ENCODE data around the gene ZNF780B.

ZNF780B gene

DNA sequence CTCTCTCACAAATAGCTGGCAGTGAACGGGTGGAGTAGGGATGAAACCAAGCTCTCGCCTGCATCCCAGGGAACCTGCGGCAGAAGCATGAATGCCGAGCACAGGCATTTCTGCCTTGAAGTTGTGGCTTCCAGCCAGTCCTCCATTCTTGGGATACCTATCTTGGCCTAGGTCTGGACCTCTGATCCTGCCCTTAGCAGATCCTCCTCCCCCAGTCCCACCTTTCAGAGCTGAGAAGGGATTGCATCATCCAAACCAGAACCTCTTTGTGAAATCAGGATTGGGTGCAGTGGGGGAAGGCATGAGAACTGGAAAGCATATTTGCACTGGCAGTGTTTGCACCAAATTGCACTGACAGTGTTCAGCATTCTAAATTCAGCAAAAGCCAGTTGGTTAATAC, 28.9 kb upstream of the ZNF780B start:
- no peaks in the 10 kb centered on the region for H3K27me3 ChIP-seq (ENCODE audit: control insufficient read depth in 1 of 2, insufficient read depth in 2 of 2, low read length in 2 of 2)
- no peaks in the 10 kb centered on the region for H3K9me3 ChIP-seq (ENCODE audit: control insufficient read depth in 2 of 2, low read length in 2 of 2)
- peaks cover 25 to 30% of the 10 kb centered on the region in 2 donors for H3K36me3 ChIP-seq (ENCODE audit: control insufficient read depth in 2 of 2, insufficient read depth in 2 of 2, low read length in 2 of 2)
- H3K4me3 ChIP-seq (ENCODE audit: low read length in 2 of 2), result no peak overlapping the region
- no peaks in the 10 kb centered on the region for H3K4me1 ChIP-seq (ENCODE audit: control insufficient read depth, insufficient read depth, low read length)
- H3K27ac ChIP-seq (ENCODE audit: low read length), result no peak overlapping the region
- H3K9ac ChIP-seq (ENCODE audit: low read length in 2 of 2), result no peak overlapping the region

DNA sequence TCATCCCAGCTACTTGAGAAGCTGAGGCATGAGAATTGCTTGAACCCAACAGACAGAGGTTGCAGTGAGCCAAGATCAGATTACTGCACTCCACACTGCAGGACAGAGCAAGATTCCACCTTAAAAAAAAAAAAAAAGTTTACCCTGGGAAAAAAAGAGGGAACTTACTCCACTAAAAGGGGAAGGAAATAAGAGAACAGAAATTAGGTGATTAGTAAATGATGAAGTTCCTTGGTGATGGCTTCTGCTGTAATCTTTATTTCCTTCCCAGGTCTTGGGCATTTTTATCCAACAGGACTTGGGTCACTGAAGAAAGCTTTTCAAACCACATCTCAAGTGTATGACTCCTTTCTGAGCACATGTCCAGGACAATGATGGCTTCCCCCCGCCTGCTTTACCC, 25.4 kb upstream of the ZNF780B start:
- peaks cover 0 to 3% of the 10 kb centered on the region in 2 donors for H3K9me3 ChIP-seq (ENCODE audit: control insufficient read depth in 2 of 2, low read length in 2 of 2)
- H3K9ac ChIP-seq (ENCODE audit: low read length in 2 of 2), result no peak overlapping the region
- H3K4me1 ChIP-seq (ENCODE audit: control insufficient read depth, insufficient read depth, low read length), result no peaks in the 10 kb centered on the region
- peaks cover 35 to 47% of the 10 kb centered on the region in 2 donors for H3K36me3 ChIP-seq (ENCODE audit: control insufficient read depth in 2 of 2, insufficient read depth in 2 of 2, low read length in 2 of 2)
- H3K4me3 ChIP-seq (ENCODE audit: low read length in 2 of 2), result no peak overlapping the region
- H3K27ac ChIP-seq (ENCODE audit: low read length), result no peak overlapping the region
- H3K27me3 ChIP-seq (ENCODE audit: control insufficient read depth in 1 of 2, insufficient read depth in 2 of 2, low read length in 2 of 2), result no peaks in the 10 kb centered on the region

DNA sequence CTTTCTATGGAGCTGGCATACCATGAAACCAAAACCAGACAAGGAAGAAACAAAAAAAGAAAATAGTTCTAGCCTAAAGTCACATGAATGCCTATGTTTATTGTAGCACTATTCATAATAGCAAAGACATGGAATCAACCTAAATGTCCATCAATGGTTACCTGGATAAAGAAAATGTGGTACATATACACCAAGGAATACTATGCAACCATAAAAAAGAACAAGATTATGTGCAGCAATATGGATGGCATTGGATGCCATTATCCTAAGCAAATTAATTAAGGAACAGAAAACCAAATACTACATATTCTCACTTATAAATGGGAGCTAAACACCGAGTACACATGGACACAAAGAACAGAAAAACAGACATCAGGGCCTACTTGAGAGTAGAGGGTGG, 24.3 kb upstream of the ZNF780B start:
- H3K27ac ChIP-seq (ENCODE audit: low read length), result no peak overlapping the region
- no peaks in the 10 kb centered on the region for H3K27me3 ChIP-seq (ENCODE audit: control insufficient read depth in 1 of 2, insufficient read depth in 2 of 2, low read length in 2 of 2)
- H3K9ac ChIP-seq (ENCODE audit: low read length in 2 of 2), result no peak overlapping the region
- no peaks in the 10 kb centered on the region for H3K4me1 ChIP-seq (ENCODE audit: control insufficient read depth, insufficient read depth, low read length)
- no peak overlapping the region for H3K4me3 ChIP-seq (ENCODE audit: low read length in 2 of 2)
- peaks cover 43 to 58% of the 10 kb centered on the region in 2 donors for H3K36me3 ChIP-seq (ENCODE audit: control insufficient read depth in 2 of 2, insufficient read depth in 2 of 2, low read length in 2 of 2)
- peaks cover 0 to 3% of the 10 kb centered on the region in 2 donors for H3K9me3 ChIP-seq (ENCODE audit: control insufficient read depth in 2 of 2, low read length in 2 of 2)

DNA sequence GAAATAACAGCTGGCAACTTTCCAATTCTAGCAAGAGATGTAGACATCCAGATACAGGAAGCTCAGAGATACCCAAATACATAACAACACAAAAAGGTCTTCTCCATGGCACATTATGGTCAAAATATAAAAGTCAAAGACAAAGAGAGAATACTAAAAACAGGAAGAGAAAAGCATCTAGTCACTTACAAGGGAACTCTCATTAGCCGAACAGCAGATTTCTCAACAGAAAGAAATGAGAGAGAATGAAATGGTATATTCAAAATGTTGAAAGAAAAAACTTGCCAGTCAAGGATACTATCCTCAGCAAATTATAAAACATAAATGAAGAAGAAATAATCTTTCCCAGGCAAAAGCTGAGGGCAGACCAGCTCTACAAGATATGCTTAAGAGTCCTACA, 22.3 kb upstream of the ZNF780B start:
- Histone ChIP-seq H3K4me1 (ENCODE audit: control insufficient read depth, insufficient read depth, low read length) (no peaks in the 10 kb centered on the region), H3K9ac (ENCODE audit: low read length in 2 of 2) (no peak overlapping the region), H3K9me3 (ENCODE audit: control insufficient read depth in 2 of 2, low read length in 2 of 2) (peaks cover 6 to 13% of the 10 kb centered on the region in 2 donors), H3K27ac (ENCODE audit: low read length) (no peak overlapping the region), H3K36me3 (ENCODE audit: control insufficient read depth in 2 of 2, insufficient read depth in 2 of 2, low read length in 2 of 2) (peaks cover 51 to 69% of the 10 kb centered on the region in 2 donors), H3K27me3 (ENCODE audit: control insufficient read depth in 1 of 2, insufficient read depth in 2 of 2, low read length in 2 of 2) (no peaks in the 10 kb centered on the region), H3K4me3 (ENCODE audit: low read length in 2 of 2) (no peak overlapping the region)

DNA sequence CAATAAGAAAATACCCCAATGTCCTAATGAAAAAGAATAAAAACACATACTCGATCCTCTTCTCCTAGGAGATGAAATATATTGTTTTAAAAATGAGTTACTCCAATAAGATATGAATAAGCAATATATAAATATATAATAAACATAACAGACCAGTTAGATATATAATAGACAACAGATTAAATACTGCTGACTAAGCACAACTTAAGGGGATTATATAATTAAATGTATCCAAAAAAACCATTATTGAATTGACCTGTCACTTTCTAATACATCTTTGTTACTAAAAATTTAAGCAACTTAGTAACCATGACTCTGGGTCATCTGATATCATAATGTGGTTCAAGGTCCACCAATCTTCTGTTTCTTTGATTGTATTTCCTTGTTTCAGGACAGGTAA, 14.0 kb upstream of the ZNF780B start:
- no peak overlapping the region for H3K9ac ChIP-seq (ENCODE audit: low read length in 2 of 2)
- H3K4me1 ChIP-seq (ENCODE audit: control insufficient read depth, insufficient read depth, low read length), result no peaks in the 10 kb centered on the region
- peaks cover 6 to 12% of the 10 kb centered on the region in 2 donors for H3K9me3 ChIP-seq (ENCODE audit: control insufficient read depth in 2 of 2, low read length in 2 of 2)
- H3K36me3 ChIP-seq (ENCODE audit: control insufficient read depth in 2 of 2, insufficient read depth in 2 of 2, low read length in 2 of 2), result peaks cover 12% of the 10 kb centered on the region in 2 donors
- no peak overlapping the region for H3K4me3 ChIP-seq (ENCODE audit: low read length in 2 of 2)
- no peak overlapping the region for H3K27ac ChIP-seq (ENCODE audit: low read length)
- H3K27me3 ChIP-seq (ENCODE audit: control insufficient read depth in 1 of 2, insufficient read depth in 2 of 2, low read length in 2 of 2), result no peaks in the 10 kb centered on the region

DNA sequence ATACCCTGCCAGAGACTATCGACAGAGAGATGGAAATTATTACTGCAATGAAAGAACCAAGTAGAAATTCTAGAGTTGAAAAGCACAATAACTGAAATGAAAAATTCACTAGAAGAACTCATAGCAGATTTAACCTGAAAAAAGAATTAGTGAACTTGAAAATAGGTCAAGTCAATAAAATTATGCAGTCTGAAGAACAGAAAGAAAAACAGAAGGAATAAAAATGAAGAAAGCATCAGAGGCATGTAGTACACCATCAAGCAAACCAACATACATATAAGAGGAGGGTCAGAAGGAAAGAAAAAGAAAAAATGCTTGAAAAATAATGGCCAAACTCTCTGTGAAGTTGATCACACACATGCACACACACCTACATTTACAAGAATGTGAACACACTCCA, 3.6 kb upstream of the ZNF780B start:
- H3K9ac ChIP-seq (ENCODE audit: low read length in 2 of 2), result no peak overlapping the region
- H3K27ac ChIP-seq (ENCODE audit: low read length), result no peak overlapping the region
- no peaks in the 10 kb centered on the region for H3K27me3 ChIP-seq (ENCODE audit: control insufficient read depth in 1 of 2, insufficient read depth in 2 of 2, low read length in 2 of 2)
- H3K36me3 ChIP-seq (ENCODE audit: control insufficient read depth in 2 of 2, insufficient read depth in 2 of 2, low read length in 2 of 2), result no peaks in the 10 kb centered on the region
- no peak overlapping the region for H3K4me3 ChIP-seq (ENCODE audit: low read length in 2 of 2)
- no peaks in the 10 kb centered on the region for H3K4me1 ChIP-seq (ENCODE audit: control insufficient read depth, insufficient read depth, low read length)
- H3K9me3 ChIP-seq (ENCODE audit: control insufficient read depth in 2 of 2, low read length in 2 of 2), result peaks cover 3 to 6% of the 10 kb centered on the region in 2 donors

DNA sequence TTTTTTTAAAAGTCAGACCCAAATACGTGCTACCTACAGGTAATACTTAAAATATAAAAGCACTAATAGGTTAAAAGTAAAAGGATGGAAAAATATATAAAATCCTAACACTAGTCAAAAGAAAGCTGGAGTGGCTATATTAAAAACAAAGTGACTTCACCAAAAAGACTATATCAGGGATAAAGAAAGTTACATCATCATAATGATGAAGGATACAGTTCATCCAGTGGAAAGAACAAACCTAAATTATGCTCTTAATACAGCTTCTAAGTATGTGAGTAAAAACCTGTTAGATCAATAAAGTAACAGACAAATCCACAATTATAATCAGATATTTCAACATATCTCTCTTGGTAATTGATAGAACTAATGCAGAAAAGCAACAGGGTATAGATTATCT, 1.1 kb upstream of the ZNF780B start:
- Histone ChIP-seq H3K4me1 (ENCODE audit: control insufficient read depth, insufficient read depth, low read length) (no peaks in the 10 kb centered on the region), H3K9ac (ENCODE audit: low read length in 2 of 2) (no peak overlapping the region), H3K27ac (ENCODE audit: low read length) (no peak overlapping the region), H3K9me3 (ENCODE audit: control insufficient read depth in 2 of 2, low read length in 2 of 2) (peaks cover 3 to 6% of the 10 kb centered on the region in 2 donors), H3K36me3 (ENCODE audit: control insufficient read depth in 2 of 2, insufficient read depth in 2 of 2, low read length in 2 of 2) (no peaks in the 10 kb centered on the region), H3K4me3 (ENCODE audit: low read length in 2 of 2) (no peak overlapping the region), H3K27me3 (ENCODE audit: control insufficient read depth in 1 of 2, insufficient read depth in 2 of 2, low read length in 2 of 2) (no peaks in the 10 kb centered on the region)

DNA sequence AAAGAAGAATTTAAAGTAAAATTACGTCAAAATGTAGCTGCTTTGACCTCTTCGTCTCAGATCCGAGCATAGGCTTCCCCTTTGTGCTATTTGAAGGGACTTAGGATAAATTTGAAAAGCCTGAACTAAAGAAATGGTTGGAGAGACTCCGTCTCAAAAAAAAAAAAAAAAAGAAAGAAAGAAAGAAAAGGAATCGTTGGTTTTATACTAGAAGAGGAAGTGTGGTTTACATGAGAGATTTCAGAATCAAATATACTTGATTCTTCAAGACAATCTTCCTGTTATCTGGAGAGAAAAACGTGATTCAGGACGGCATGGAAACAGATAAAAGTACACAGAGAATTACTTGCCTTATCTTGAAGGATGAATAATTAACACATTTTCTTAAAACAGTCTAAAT, 474 bp upstream of the ZNF780B start:
- Histone ChIP-seq H3K27ac (ENCODE audit: low read length) (peak overlapping the region; percentile 19), H3K27me3 (ENCODE audit: control insufficient read depth in 1 of 2, insufficient read depth in 2 of 2, low read length in 2 of 2) (no peaks in the 10 kb centered on the region), H3K4me1 (ENCODE audit: control insufficient read depth, insufficient read depth, low read length) (no peaks in the 10 kb centered on the region), H3K9ac (ENCODE audit: low read length in 2 of 2) (peak overlapping the region; percentile 77 to 85), H3K4me3 (ENCODE audit: low read length in 2 of 2) (peak overlapping the region; percentile 85 to 88), H3K36me3 (ENCODE audit: control insufficient read depth in 2 of 2, insufficient read depth in 2 of 2, low read length in 2 of 2) (no peaks in the 10 kb centered on the region), H3K9me3 (ENCODE audit: control insufficient read depth in 2 of 2, low read length in 2 of 2) (peaks cover 3 to 6% of the 10 kb centered on the region in 2 donors)

DNA sequence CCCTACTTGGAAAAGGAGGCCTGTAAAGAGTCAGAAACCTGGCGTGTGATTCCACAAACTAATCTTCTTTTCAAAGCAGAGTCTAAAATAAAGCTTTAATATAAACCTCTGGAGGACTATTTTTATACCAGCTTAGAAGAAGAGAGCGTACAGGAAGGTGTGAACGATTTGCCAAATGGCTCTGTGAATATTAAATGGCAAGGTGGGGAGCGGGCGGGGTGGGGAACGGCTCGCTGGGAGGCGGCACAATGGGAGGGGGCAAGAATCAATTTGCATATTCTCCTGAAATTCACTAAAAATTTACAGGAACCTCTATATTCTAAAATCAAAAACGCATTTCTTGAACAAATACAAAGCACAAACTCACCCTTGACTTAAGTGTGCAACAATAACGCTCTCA, 982 bp downstream of the ZNF780B start:
- no peaks in the 10 kb centered on the region for H3K4me1 ChIP-seq (ENCODE audit: control insufficient read depth, insufficient read depth, low read length)
- H3K9ac ChIP-seq (ENCODE audit: low read length in 2 of 2), result peak overlapping the region; percentile 77 to 85
- H3K36me3 ChIP-seq (ENCODE audit: control insufficient read depth in 2 of 2, insufficient read depth in 2 of 2, low read length in 2 of 2), result peaks cover 0 to 3% of the 10 kb centered on the region in 2 donors
- peak overlapping the region; percentile 85 to 88 for H3K4me3 ChIP-seq (ENCODE audit: low read length in 2 of 2)
- peaks cover 3 to 6% of the 10 kb centered on the region in 2 donors for H3K9me3 ChIP-seq (ENCODE audit: control insufficient read depth in 2 of 2, low read length in 2 of 2)
- H3K27me3 ChIP-seq (ENCODE audit: control insufficient read depth in 1 of 2, insufficient read depth in 2 of 2, low read length in 2 of 2), result no peaks in the 10 kb centered on the region
- no peak overlapping the region for H3K27ac ChIP-seq (ENCODE audit: low read length)

DNA sequence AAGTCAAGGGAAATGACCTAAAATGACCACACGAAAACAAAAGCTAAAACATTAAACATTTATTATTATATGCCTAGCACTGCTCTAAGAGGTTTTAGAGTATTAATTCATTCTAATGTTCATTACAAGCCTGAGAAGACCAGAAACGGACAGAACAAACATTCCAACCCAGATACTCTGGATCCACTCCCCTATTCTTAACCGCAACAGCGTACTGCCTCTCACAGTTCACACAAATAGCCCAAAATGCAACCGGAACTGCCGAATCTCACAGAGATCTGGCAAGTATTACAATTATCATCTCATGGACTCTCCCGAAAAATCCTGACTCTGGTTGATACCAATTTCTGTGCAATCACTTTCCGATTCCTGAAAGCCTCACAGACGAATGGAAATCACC, 1.4 kb downstream of the ZNF780B start:
- Histone ChIP-seq H3K9ac (ENCODE audit: low read length in 2 of 2) (no peak overlapping the region), H3K27ac (ENCODE audit: low read length) (no peak overlapping the region), H3K4me1 (ENCODE audit: control insufficient read depth, insufficient read depth, low read length) (no peaks in the 10 kb centered on the region), H3K36me3 (ENCODE audit: control insufficient read depth in 2 of 2, insufficient read depth in 2 of 2, low read length in 2 of 2) (peaks cover under 1 to 4% of the 10 kb centered on the region in 2 donors), H3K9me3 (ENCODE audit: control insufficient read depth in 2 of 2, low read length in 2 of 2) (peaks cover 0 to 5% of the 10 kb centered on the region in 2 donors), H3K27me3 (ENCODE audit: control insufficient read depth in 1 of 2, insufficient read depth in 2 of 2, low read length in 2 of 2) (no peaks in the 10 kb centered on the region), H3K4me3 (ENCODE audit: low read length in 2 of 2) (peak overlapping the region in 1 of 2 donors; percentile 36)

DNA sequence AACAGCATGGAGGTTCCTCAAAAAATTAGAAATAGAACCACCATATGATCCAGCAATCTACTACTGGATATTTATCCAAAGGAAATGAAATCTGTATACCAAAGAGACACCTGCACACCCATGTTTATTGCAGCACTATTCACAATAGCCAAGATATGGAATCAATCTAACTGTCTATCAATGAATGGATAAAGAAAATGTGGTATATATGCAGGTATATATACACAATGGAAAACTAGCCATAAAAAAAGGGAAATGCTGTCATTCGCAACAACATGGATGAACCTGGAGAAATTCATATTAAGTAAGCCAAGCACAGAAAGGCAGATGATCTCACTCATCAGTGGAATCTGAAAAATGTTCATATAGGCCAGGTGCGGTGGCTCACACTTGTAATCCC, 2.5 kb downstream of the ZNF780B start:
- no peak overlapping the region for H3K4me3 ChIP-seq (ENCODE audit: low read length in 2 of 2)
- H3K27ac ChIP-seq (ENCODE audit: low read length), result no peak overlapping the region
- H3K36me3 ChIP-seq (ENCODE audit: control insufficient read depth in 2 of 2, insufficient read depth in 2 of 2, low read length in 2 of 2), result peaks cover 8 to 11% of the 10 kb centered on the region in 2 donors
- no peaks in the 10 kb centered on the region for H3K4me1 ChIP-seq (ENCODE audit: control insufficient read depth, insufficient read depth, low read length)
- H3K27me3 ChIP-seq (ENCODE audit: control insufficient read depth in 1 of 2, insufficient read depth in 2 of 2, low read length in 2 of 2), result no peaks in the 10 kb centered on the region
- H3K9me3 ChIP-seq (ENCODE audit: control insufficient read depth in 2 of 2, low read length in 2 of 2), result no peaks in the 10 kb centered on the region
- no peak overlapping the region for H3K9ac ChIP-seq (ENCODE audit: low read length in 2 of 2)

Data from stomach smooth muscle (tissue), 2 donors.